Muscle of back (tissue), 11 donors: ENCODE measurements around the gene SLC26A2. TPM values are rescaled to one million over a fixed set of nuclear protein-coding genes. Genes with fewer than 3 reads are reported as not detected.
"Not testable (repeated sequence)": the region's sequence is repeated elsewhere in the genome, so short reads cannot be mapped to it uniquely, and the experiment has no call there.

Source experiments
- DNase-seq, 3 donors: peaks; one replicate each; pipeline versions ENCODE4 v3.0.0 to v3.0.0-alpha.2; 2013
- polyA plus RNA-seq, 10 donors: library from polyadenylated mRNA; unstranded; fragments of 120-200 nt; gene quantifications; one replicate each; pipeline ENCODE4 v1.2.1, GENCODE V29; 2013; ENCODE audit not compliant: insufficient read length in 10 of 10

SLC26A2 gene
- polyA plus RNA-seq, 10 donors = 9.4 to 13.1 (median 11.3) TPM

DNA sequence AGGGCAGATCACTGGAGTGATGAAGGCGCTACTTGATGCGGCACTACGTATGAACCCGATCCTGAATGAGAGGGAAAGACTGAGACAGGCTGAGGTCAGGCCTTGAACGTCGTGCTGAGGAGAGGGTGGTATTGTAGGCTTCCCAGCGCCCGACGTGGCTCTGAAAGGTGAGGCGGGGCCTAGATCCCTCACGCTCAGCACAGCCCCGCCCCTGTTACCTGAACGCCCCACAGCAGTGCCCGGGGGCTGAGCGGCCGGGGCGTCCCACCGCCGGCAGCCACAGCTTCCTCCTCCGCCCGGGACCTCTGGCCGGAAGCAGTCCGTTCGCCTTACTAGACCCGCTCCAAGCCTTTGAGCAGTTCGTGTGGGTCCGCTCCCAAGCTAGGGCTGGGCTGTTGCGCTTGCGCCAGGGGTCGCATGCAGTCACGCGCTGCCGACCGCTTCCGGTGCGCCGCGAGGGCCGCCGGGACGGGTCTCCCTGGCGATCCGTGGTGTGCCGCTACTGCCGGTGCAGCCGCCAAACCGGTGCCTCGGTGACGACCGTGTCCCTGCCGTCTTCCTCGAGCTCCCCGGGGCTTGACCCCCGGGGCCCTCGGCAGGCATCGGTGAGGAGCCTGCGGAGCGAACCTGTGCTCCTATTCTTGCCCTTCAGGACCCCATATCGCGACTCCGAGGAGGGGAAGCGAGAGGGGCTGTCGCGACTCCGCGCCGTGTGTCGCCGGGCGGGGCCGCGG is 39.9 kb downstream of the SLC26A2 start, which contains the start of the genes HMGXB3 and TIGD6:
TSS of gene HMGXB3 (plus strand) at position 484 of the 734 bp plus-strand sequence. CDS start 4,114 bp downstream, outside the sequence.
TSS of gene TIGD6 (minus strand) at position 399 of the 734 bp plus-strand sequence. CDS start 4,306 bp downstream, outside the sequence.
- peak; percentile 94 to 98 (median 95) for DNase-seq

DNA sequence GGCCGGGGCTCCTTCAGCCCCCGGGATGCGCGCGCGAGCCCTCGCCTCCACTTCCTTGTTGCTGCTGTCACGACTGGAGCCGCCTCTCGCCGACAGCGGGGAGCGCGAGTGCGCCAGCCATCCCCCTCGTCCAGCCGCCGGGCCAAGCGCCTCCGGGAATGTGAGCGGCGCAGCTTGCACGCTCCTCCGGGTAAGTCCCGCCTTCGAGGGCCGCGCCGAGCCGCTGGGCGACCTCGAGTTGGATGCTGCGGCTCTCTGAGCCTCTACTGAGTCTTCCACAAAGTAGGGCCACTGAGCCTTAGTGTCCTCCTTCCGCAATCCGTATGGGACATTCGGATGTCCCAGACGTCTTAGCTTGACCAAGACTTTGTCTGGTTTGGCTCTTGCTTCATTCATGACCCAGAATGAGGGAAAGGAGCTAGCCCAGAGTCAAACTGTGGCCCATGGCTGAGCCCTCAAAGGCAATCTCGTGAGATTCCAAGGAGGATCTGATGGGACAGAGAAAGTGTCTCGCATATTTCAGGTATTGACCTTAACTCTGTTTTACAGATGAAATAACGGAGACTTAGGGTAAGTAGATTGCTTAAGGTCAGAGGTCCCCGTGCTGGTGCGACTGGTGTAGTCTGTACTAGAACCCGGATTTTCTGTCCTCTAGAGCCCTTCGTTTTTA is 40.6 kb downstream of the SLC26A2 start:
- DNase-seq = peak in 2 of 3 donors; percentile 40 to 65

GRCh38 chr5:150001660-150002486 is 41.3 kb downstream of the SLC26A2 start:
- DNase-seq = peak; percentile 30 to 61 (median 33)

- no peak for DNase-seq
Observed at GRCh38 chr5:150006318-150006717, 45.8 kb downstream of the SLC26A2 start.

DNA sequence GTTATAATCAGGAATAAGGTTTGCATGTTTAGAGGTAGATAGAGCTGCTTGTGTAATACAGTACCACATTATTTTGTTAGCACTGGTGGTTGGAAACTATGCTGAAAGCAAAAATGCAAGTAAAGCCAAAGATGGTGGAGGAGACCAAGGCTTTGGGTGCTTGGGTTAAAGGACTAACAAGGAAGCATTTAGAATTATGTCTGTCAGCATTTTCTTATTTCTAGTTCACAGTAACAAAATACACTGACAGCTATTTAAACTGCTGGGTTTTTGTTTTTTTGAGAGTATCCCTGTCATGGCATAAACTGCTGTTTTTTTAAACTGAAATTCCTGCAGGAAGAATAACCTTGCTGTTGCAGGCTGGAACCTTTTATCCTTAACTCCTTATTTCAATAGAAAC is 46.5 kb downstream of the SLC26A2 start:
- DNase-seq = no peak

GRCh38 chr5:150009671-150010387 is 49.3 kb downstream of the SLC26A2 start:
- DNase-seq = no peak

GRCh38 chr5:150013931-150014330 is 53.4 kb downstream of the SLC26A2 start:
- no peak for DNase-seq

DNA sequence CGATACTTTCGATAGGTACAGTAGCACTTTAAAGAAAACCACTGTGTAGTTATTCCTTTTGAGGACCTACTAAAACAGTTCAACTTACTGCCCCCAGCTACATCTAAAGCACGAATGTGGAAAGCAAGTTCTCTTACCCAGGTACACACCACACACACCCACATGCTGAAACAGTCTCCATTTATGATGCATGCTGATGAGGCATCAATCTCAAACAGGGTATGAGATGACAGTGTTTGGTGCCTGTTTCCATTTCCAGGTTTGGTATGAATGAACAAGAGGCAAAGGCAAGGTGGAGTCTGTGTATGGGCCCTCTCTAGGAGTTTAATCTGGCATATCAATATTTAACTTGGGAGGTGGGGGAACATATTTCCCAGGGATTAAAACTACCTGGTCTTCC is 53.9 kb downstream of the SLC26A2 start:
- DNase-seq = no peak

- no peak for DNase-seq
Observed at GRCh38 chr5:150015415-150015814, 54.9 kb downstream of the SLC26A2 start.

DNA sequence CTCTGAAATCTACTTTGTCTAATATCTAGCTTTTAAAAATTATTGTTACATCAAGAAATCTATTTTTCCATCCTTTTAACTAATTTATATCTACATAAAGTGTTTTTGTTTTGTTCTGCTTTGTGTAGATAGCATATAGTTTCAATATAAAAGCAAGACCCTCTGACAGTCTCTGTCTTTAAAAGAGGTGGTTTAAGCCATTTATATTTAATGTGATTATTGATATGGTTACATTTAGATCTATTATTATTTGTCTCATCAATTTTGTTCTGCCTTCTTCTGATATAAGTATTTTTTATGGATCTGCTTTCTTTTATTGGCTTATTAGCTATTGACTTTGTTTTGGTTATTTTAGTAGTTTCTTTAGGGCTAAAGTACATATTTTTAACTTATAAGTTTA is 56.0 kb downstream of the SLC26A2 start:
- no peak for DNase-seq

DNA sequence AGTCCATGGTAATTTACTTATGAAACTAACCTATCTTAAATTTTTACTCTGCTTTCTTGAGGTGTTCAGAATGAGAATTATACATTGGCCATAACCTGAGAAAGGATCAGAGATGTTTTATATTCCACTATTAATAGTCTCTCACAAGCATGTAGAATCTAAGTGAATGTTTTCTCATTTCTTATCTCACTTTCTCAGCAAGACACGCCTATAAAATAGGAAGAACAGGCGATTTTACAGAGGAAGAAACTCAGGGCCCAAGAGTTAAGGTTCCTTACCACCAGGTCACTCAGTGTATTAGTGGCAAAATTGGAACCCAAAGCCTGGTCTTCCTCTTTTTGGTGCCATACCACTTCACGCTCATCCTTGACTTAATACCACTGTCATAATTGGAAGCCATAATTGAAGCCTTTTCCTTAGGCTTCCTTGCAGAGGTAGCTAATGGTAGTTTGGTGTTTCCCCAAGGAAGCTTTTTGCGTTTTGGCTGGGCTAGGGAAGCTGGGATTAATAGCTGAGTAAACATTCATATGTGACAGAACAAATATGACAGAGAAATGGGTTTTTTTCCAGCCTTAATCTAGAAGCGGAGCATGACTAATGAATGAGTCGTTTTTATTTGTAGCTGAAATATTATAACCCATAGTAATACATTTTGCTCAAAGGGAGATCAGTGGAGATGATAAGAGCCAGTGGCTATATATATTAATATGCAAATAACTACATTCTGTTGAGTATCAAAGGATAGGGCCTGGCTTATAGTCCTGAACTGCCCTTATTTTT is 56.9 kb downstream of the SLC26A2 start:
- DNase-seq = no peak

- no peak for DNase-seq
Observed at GRCh38 chr5:150020249-150020648, 59.7 kb downstream of the SLC26A2 start.

DNA sequence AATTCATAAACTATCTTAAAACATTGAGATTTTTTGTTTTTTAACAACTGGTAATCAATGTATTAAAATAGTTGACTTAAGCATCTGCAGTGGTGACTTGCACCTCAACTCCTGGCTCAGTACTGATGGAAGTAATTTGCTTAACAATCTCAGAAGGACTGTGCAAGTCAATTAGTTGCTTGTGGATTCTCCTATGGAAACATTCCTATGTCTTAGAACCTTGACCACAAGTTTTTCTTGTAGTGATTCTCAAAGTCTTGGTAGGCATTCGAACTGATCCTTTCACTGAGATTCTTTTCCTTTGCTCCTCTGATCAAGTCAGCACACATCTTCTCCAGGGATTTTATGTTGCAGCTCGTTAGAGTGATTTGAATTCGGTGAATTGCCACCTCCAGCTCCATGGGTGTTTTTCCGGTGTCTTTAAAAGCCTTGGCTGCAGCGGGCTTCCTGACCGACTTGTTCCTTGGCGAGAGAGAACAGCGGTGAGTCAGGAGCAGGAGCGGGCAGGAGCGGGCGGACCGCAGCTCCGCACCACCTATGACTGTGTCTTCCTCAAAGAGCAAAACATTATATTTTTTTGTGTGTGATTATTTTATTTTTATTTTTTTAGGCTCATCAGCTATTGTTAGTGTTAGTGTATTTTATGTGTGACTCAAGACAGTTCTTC is 61.1 kb downstream of the SLC26A2 start:
- DNase-seq = no peak

GRCh38 chr5:150022158-150022531 is 61.6 kb downstream of the SLC26A2 start:
- peak in 2 of 3 donors; percentile 14 to 64 for DNase-seq

GRCh38 chr5:150022681-150023080 is 62.1 kb downstream of the SLC26A2 start:
- no peak for DNase-seq

GRCh38 chr5:150023136-150023535 is 62.6 kb downstream of the SLC26A2 start:
- no peak for DNase-seq

DNA sequence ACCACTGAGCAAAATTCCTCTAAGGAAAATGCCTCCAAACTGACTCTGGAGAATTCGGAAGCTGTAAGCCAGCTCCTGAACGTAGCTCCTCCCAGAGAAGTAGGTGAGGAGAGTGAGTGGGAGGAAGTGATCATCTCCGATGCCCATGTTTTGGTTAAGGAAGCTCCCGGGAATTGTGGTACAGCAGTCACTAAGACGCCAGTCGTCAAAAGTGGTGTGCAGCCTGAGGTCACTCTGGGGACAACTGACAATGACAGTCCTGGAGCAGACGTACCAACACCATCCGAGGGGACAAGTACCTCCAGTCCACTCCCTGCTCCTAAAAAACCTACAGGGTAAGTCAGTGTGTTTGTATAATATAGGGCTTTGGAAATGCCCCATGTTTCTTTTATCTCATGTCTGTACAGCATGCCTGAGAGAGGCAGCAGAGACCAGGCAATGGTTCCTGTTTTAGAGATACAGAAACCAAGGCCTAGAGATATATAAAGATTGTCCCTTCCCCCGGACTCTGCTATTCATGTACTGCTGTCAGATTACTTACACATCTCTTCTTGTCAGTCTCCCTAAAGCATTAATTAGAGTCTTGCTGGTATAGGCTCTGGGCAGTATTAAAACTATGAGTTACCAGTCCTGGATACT is 63.9 kb downstream of the SLC26A2 start:
- no peak for DNase-seq

DNA sequence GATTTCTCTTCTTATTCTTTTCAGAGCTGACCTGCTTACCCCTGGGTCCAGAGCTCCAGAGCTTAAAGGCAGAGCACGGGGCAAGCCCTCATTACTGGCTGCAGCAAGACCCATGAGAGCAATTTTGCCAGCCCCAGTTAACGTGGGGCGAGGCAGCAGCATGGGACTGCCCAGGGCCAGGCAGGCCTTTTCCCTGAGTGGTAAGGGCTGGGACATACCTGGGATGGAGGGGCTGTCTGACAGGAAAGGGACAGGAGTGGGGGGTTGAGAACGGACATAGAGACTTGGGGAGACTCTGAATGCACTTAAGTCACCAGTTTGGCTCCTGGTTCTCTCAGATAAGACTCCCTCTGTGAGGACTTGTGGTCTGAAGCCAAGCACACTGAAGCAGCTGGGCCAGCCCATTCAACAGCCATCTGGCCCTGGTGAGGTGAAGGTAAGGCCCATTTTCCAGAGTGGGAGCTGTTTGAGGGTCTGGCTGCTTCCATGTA is 66.2 kb downstream of the SLC26A2 start:
- no peak for DNase-seq

- DNase-seq = not testable (repeated sequence)
Observed at GRCh38 chr5:150028047-150028446, 67.5 kb downstream of the SLC26A2 start.
